Kidney tubule cell (primary cell): ENCODE measurements around the gene ARHGEF25.
"Not testable (repeated sequence)": the region's sequence is repeated elsewhere in the genome, so short reads cannot be mapped to it uniquely, and the experiment has no call there.

Experiments
- DNase-seq: peaks from one replicate; pipeline ENCODE4 v3.0.0-alpha.2; 2018; ENCODE audit warnings: low spot score

Gene ARHGEF25

DNA sequence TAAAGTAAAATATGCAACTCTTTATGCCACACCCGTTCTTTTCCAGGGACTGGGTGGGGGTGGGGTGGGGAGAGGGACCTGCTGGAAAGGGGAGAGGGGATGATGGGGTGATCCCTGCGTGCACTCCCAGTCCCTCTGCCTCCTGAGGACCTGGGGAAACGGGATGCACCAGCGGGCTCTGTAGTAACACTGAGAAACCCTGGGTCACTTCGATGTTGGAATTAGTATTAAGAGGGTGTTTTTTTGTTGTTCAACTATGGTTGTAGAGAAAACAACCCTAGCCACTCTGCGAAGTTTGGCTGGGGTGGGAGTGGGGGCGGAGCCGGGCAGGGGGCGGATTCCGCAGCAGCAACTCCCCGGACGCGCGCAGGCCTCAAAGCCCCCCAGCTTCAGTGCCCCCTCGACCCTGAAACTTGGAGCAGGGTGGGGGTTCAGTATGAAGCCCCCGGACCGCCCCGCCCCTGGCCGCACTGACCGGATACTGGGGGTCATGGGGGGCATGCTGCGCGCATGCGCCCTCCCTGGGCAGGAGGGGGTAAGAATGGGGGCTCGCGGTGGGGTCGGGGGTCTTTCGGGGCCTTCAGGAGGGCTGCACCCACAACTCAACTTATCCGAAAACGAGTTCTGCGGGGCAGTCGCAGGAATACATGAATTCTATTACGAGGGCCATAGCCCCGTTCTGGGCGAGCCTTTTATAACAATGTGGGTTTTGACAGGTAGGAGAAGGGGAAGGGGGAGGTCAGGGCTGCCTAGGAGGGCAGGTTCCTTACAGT lies 1.3 kb upstream of the ARHGEF25 start:
- DNase-seq, result no peak

DNA sequence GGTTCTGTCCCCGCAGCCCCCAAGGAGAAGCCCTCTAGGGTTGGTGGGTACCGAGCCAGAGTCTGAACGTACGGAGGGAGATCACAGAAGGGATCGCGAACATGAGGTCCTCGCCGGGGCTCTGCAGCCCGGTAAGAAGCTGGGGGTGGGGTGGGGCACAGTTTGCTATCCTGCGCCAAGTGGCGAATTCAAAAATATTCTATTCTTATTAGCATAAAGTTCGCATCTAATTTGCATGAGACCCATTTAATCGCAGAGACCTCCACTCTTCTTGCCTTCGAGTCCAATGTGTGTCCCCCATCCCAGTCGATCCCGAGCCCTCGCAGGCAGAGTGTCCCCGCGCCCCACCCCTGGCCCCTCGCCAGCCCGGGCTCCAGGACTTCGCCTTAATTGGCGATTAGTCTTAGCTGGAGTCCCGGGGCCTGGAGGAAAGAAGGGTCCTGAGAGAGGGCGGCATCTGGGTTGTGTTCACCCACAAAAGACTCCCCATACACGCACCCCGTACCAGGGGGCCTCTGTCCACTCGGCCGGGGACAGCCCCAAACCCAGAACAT lies 604 bp upstream of the ARHGEF25 start:
- DNase-seq, result no peak

DNA sequence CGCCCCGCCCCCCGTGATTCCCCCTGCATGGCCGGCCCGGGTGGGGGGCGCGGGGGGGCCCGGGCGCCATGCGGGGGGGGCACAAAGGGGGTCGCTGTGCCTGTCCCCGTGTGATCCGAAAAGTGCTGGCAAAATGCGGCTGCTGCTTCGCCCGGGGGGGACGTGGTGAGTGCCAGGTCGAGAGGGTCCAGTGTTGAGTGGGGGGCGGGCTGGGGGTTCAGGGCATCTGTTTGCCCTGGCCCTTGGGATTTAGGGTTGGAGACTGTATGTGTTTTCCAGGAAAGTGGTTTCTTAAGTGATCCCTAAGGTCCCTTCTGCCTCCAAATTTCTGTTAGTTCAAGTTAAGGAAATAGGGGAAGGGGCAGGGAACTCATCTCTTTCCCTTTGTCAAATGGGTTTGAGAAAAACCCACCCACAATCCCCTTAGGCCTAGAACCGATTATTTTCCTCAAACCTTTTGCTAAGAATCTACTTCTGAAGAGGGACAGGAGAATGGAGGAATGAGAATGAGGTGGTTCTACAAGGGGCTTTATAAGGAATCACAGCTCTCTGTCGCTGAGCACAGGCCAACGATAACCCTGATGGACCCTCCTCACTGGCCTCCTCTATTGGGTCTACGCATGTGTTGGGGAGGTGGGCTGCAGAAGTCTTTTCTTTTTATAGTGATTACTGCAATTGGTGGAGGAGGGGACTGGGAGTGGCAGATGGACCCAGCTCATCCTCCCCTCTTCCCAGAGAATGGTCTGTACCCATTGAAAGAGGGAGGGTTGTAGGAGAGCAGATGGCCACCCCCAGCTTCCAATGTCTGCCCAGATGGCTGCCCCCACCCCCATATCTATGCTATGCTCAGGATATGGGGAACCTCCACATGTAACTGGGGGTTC lies 834 bp downstream of the ARHGEF25 start:
- DNase-seq, result no peak

DNA sequence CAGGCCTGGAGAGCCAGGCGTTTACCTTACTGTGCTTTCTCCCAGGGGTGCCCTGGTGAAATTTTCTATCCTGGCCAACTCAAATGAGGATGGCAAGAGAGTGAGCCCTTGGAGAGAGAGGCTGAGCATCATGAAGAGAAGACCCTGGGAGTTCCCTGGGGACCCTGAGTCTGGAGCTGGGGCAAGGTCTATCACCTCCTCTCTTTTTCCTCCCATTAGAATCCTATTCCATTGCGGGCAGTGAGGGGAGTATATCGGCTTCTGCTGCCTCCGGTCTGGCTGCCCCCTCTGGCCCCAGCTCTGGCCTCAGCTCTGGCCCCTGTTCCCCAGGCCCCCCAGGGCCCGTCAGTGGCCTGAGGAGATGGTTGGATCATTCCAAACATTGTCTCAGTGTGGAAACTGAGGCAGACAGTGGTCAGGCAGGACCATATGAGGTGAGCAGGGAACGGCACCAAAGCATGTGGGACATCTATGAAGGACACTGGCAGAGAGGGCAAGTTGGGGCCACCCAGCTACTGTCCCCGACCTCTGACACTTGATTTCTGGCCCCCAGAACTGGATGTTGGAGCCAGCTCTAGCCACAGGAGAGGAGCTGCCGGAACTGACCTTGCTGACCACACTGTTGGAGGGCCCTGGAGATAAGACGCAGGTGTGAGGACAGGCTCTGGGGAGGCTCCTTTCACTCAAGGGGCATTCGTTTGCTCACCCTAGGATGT lies 1.6 kb downstream of the ARHGEF25 start:
- no peak for DNase-seq

DNA sequence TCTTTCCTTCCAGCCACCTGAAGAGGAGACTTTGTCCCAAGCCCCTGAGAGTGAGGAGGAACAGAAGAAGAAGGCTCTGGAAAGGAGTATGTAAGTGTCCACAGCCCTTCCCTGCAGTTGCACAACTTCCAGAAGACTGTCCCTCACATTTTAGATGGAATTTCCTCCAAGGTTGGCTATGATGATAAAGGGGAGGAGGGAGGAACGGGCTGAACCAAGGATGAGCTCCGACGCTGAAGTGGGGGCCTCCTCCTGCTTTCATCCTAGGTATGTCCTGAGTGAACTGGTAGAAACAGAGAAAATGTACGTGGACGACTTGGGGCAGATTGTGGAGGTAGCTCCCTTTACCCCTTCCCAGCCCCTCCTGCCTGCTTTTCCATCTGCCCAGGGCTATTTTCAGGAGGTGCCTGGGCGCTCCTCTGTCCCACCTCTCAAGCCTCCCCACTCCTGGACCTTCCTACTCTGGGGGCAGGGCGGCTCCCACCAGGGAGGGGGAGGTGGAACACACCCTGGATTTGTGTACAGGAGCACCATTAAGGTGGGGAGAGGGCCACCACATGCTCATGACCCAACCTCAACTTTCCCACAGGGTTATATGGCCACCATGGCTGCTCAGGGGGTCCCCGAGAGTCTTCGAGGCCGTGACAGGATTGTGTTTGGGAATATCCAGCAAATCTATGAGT lies 2.3 kb downstream of the ARHGEF25 start:
- DNase-seq, result no peak

DNA sequence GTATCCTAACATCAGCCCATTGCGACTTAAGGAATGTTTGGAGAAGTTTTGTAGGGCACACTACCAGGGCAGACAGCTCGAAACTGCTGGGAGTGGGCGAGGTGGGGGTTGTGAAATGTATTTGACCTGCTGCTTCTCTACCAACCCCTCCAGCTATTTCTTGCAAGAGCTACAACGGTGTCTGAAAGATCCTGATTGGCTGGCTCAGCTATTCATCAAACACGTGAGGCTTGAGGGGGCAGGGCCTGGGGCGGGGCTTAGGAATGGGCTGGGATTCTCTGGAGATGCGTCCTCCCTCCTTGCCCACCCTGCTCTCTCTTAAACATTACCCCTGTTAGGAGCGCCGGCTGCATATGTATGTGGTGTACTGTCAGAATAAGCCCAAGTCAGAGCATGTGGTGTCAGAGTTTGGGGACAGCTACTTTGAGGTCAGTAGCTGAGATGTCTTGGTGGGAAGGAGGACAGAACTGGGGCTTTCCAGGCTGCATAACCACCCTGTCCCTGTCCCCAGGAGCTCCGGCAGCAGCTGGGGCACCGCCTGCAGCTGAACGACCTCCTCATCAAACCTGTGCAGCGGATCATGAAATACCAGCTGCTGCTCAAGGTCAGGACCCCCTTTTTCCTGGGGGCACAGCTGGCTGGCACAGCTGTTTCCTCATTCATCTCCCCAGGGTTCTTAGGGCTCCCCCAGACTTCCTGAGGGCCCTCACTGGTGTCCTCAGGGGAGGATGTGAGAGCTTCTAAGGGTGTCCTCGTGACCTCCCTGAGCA lies 3.1 kb downstream of the ARHGEF25 start:
- DNase-seq, result no peak

DNA sequence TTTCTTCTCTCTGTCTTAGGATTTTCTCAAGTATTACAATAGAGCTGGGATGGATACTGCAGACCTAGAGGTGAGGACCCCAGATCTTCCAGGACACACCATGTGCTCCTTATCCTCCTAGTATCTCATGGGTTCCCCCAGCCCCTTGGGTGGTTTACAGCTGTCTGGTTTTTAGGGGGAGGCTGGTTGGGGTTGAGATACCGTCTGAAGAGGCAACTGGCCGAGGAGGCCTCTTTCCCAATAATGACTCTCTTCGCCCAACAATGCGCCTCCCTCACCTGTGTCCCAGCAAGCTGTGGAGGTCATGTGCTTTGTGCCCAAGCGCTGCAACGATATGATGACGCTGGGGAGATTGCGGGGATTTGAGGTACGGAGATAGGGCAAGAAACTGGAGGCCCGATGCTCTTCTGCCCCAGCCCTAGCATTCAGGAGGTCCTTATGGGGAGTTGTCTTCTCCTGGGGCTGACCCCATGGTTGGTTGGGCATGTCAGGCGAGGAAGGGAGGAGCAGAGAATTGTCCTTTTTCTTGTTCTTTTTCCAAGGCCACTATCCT lies 3.8 kb downstream of the ARHGEF25 start:
- no peak for DNase-seq

DNA sequence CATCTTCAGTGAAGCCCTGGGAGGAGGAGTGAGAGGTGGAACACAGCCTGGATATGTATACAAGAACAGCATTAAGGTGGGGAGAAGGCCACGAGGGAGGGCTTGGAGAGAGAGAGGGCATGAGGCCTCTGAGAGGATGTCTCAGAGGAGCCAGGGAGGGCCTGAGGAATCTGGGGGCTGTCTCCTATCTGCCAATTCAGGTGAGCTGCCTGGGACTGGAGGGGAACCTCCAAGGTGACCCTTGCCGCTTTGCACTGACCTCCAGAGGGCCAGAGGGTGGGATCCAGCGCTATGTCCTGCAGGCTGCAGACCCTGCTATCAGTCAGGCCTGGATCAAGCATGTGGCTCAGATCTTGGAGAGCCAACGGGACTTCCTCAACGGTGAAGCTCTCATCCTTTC lies 4.4 kb downstream of the ARHGEF25 start:
- no peak for DNase-seq

DNA sequence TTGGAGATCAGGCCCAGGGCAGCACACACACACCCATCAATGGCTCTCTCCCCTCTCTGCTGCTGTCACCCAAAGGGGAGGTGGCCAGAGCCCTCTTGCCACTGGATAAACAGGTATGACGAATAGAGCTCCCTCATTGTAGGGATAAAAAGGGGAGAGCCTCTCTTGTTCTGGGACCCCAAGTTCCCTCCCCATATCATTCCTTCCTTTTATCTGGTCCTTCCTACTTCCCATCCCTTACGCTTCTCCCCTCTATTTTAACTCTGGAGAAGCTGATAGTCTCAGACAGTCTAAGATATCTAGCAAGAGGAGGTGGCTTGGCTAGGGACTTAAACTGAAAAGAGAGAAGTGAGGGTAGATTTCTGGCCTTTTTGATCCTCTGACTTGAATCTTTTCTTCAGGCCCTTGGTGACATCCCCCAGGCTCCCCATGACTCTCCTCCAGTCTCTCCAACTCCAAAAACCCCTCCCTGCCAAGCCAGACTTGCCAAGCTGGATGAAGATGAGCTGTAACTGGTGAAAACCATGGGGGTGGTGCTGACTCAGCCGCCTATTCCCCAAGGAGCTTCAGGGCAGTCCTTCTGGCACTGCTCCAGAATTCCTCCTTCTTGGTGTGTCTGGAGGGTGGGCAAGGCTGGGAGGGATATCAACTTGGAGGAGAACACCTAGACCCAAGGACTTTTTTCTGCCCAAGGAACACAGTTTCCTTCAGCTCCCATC lies 5.3 kb downstream of the ARHGEF25 start:
- DNase-seq, result peak; percentile 29

DNA sequence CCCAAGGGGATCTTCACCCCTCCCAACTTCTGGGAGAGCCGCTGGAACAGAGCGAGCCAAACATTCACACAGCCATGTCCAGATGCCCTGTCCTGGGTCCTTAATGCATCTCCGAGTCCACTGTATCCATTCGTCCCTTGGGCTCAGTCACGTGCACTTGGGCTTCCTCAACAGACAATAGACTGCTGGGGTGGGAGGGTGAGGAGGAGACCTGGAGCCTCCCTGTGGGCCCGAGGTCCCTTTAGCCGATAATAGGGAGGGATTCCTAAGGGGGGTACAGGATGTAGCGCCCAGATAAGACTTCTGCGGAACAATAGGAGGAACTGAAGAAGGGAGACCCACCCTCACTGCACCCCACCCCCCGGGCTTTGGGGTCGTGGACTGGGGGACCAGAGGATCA lies 6.7 kb downstream of the ARHGEF25 start:
- DNase-seq, result no peak

DNA sequence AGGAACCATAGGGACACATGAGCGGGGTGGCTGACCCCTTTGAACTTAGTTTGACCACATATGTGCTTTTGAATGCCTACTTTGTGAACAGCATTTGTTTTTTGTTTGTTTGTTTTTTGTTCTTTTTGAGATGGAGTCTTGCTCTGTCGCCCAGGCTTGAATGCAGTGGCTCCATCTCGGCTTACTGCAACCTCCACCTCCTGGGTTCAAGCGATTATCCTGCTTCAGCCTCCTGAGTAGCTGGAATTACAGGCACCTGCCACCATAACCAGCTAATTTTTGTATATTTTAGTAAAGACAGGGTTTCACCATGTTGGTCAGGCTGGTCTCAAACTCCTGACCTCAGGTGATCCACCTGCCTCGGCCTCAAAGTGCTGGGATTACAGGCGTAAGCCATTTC lies 7.2 kb downstream of the ARHGEF25 start:
- DNase-seq, result not testable (repeated sequence)

DNA sequence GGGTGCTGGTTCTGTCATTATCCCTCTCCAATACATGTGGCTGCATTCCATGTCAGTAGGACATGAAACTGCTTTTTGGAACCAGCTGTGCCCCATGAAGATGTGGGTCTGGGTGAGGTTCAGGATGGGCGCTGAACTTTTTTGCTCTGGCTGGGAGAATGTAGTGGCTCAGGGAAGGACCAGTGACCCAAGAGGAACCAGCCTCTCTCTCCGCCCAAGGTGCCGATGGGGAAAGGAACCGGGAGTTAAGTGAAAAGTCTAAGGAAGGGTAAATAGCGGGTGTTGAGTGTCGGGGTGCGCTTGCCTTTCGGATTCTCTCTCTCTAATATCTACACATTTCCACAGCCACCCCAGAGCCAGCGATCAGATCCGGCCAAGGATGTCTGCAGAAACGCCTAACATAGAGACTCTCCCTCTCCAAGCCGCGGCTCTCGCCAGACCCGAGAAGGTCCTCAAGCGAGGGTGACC lies 7.8 kb downstream of the ARHGEF25 start:
- no peak for DNase-seq

DNA sequence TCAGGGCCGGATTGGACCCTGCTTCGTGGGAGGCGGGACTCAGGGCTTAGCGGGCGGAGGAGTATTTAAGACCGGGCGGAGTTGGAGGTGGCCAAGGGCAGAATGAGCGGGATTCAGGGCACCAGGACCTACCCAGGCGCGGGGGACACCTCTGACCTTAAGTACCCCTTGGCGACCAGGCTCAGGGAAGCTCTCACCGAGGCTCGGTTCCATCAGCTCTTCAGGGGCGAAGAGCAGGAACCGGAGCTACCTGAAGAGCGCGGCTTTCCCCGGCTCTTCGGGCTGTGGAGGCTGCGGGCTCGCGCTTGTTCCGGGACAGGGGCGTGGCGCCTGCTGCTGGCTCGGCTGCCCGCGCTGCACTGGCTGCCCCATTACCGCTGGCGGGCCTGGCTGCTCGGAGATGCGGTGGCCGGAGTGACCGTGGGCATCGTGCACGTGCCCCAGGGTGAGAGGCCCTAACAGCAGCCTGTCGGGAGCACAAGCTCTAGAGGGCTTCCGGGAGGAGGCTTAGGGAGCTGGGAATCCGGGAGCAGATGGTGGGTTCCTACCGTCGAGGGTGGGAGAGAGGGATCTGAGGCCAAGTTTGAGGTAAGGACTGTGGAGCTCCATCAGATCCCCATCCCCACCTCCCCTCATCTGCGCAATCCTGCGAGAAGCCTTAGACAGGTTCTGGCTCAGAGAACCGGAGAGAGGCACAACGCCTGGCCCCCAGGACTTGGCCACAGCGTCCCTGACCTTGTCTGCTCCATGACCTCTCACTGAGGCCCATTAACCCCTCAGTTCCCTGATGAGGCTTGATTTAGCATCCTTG lies 8.4 kb downstream of the ARHGEF25 start:
- DNase-seq, result no peak

DNA sequence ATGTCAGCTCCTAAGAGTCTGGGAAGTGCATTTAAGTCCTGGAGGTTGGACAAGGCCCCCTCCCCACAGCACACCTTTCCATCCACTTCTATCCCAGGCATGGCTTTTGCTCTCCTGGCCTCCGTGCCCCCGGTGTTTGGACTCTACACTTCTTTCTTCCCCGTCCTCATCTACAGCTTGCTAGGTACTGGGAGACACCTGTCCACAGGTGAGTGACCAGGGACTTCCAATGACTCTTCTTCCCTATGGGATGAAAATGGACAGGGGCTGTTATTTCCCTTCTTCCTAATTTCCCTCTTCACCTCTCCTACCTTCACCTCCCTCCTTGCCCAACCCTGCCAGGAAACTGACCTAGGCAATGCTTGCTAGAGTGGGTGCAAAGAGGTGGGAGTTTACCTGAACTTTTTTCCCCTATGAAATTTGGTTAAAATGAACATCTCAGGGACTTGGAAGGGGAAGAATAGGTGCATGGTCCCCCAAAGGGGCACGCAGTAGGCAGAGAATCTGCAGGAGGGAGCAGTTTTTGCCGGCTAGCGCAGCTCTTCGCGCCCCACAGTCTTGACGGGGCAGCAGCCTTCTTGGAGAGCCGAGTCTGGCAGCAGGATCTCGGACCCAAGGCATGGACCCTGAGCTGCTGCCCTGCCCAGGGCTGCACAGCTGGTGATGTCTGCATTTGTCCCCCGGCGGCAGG lies 9.2 kb downstream of the ARHGEF25 start:
- DNase-seq, result no peak

DNA sequence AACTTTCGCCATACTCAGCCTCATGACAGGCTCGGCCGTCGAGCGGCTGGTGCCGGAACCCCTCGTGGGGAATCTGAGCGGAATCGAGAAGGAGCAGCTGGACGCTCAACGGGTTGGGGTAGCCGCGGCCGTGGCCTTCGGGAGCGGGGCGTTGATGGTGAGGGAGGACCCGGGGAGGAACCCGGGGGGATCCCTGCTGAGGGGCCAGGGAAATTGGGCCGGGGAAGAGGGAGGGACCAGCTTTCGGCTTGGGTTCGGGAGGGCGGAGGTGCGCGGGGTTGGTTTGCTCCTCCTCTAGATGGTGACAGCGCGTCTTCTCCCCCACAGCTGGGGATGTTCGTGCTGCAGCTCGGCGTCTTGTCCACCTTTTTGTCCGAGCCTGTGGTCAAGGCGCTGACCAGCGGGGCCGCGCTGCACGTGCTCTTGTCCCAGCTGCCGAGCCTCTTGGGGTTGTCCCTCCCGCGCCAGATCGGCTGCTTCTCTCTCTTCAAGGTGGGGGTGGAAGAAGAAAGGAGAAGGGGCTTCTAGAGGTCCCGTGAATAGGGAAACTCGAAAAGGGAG lies 9.8 kb downstream of the ARHGEF25 start:
- DNase-seq, result no peak

DNA sequence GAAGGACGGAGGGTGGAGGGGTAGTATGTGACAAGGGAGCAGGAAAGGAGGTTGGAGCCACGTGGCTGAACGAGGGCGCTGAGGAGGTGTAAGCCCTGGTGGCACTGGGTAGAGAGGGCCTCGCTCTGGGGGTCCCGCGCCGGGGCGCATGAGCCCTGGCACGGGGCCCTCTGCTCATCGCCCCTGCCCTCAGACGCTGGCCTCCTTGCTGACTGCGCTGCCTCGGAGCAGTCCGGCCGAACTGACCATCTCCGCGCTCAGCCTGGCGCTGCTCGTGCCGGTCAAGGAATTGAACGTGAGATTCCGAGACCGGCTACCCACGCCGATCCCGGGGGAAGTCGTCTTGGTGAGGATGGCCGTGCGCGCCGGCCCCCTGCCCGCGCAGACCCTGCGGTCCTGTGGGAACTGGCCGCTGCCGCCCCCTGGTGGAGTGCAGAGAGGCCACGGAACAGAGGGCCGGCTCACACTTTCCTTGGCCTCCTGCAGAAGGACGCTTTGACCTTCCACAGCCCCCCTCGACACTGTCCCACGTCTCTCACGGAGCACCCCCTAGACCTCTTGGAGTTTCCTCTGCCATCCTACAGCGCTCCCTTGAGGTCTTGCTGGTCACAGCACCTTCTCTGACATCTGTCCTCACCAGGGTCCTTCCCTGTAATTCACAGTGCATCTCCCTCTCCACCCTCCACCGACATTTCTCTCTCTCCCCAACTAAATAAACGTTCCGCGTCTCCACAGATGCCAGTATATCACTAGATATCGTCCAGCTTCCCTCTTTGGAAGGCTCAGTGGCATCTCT lies 10.5 kb downstream of the ARHGEF25 start:
- peak; percentile 26 for DNase-seq
